GM23338 (cell line): ENCODE results near the gene CUBN. TPM values are rescaled to one million over a fixed set of nuclear protein-coding genes. Genes with fewer than 3 reads are reported as not detected.

Source experiments
- ATAC-seq: fragments of 200-7000 bp; cut with Tn5 transposase; 3 replicates; pipeline ENCODE4 v1.9.1; 2020
- DNase-seq: peaks from one replicate; pipeline ENCODE4 v3.0.0-alpha.2; 2015; ENCODE audit warnings: low spot score
- H2AFZ ChIP-seq: fragments of 200-600 bp; sonication (generic); 2 replicates; pipeline ENCODE4 v1.8.0; 2016; ENCODE audit warnings: antibody characterized with exemption, mild to moderate bottlenecking, moderate library complexity
- H3F3A ChIP-seq: fragments of 200-600 bp; sonication (generic); replicated peaks from 2 replicates; pipeline ENCODE4 v1.8.0; 2017; ENCODE audit warnings: antibody characterized with exemption, mixed run types, low read depth
- H3K27ac ChIP-seq: fragments of 200-600 bp; sonication (generic); 2 replicates; pipeline ENCODE4 v1.6.1; 2016; ENCODE audit warnings: low read depth
- H3K27me3 ChIP-seq: fragments of 200-600 bp; sonication (generic); 2 replicates; pipeline ENCODE4 v1.8.0; 2016; ENCODE audit warnings: mild to moderate bottlenecking, mixed run types, moderate library complexity; ENCODE audit not compliant: insufficient read depth
- H3K36me3 ChIP-seq: fragments of 200-600 bp; sonication (generic); 2 replicates; pipeline ENCODE4 v1.8.0; 2016; ENCODE audit warnings: mild to moderate bottlenecking; ENCODE audit not compliant: insufficient read depth
- H3K4me1 ChIP-seq: fragments of 200-600 bp; sonication (generic); 2 replicates; pipeline ENCODE4 v1.8.0; 2016; ENCODE audit warnings: mild to moderate bottlenecking, moderate library complexity; ENCODE audit not compliant: insufficient read depth
- H3K4me2 ChIP-seq: fragments of 200-600 bp; sonication (generic); 2 replicates; pipeline ENCODE4 v1.7.1; 2017; ENCODE audit warnings: mixed run types
- H3K4me3 ChIP-seq: fragments of 200-600 bp; sonication (generic); 2 replicates; pipeline ENCODE4 v1.6.1; 2016; ENCODE audit warnings: mixed run types
- H3K79me2 ChIP-seq: fragments of 200-600 bp; sonication (generic); replicated peaks from 2 replicates; pipeline ENCODE4 v1.8.0; 2017; ENCODE audit warnings: mild to moderate bottlenecking; ENCODE audit not compliant: insufficient read depth
- H3K9me2 ChIP-seq: fragments of 200-600 bp; sonication (generic); 2 replicates; pipeline ENCODE4 v1.8.0; 2017; ENCODE audit not compliant: insufficient read depth
- H4K20me1 ChIP-seq: fragments of 200-600 bp; sonication (generic); replicated peaks from 2 replicates; pipeline ENCODE4 v1.8.0; 2017; ENCODE audit warnings: mild to moderate bottlenecking; ENCODE audit not compliant: insufficient read depth
- H3K27ac Mint-ChIP-seq: 2 replicates; pipeline ENCODE4 v1.8.0; 2020; ENCODE audit warnings: inconsistent platforms, mild to moderate bottlenecking, moderate library complexity, mixed read lengths
- H3K27me3 Mint-ChIP-seq: 3 replicates; pipeline ENCODE4 v1.8.0; 2022; ENCODE audit warnings: low read depth, mild to moderate bottlenecking, moderate library complexity, mixed read lengths, inconsistent platforms; ENCODE audit not compliant: insufficient read depth, poor library complexity
- H3K36me3 Mint-ChIP-seq: 3 replicates; pipeline ENCODE4 v1.8.0; 2021; ENCODE audit warnings: low read depth, mild to moderate bottlenecking, inconsistent platforms, moderate library complexity, mixed read lengths
- H3K4me1 Mint-ChIP-seq: 3 replicates; pipeline ENCODE4 v1.8.0; 2020; ENCODE audit warnings: mild to moderate bottlenecking, inconsistent platforms, mixed read lengths
- H3K4me3 Mint-ChIP-seq: 3 replicates; pipeline ENCODE4 v1.8.0; 2021; ENCODE audit warnings: moderate library complexity, mild to moderate bottlenecking, inconsistent platforms, mixed read lengths
- H3K9me3 Mint-ChIP-seq: 3 replicates; pipeline ENCODE4 v1.8.0; 2020; ENCODE audit warnings: moderate library complexity, mild to moderate bottlenecking, inconsistent platforms, mixed read lengths
- CREB1 ChIP-seq: fragments of 250-450 bp; sonication (Bioruptor Pico); IDR thresholded peaks from 2 replicates; pipeline ENCODE4 v1.5.0; 2020; ENCODE audit warnings: low read depth, mild to moderate bottlenecking, moderate library complexity
- EZH2 ChIP-seq: fragments of 200-600 bp; sonication (generic); IDR thresholded peaks from one replicate; pipeline ENCODE4 v1.8.0; 2017; ENCODE audit warnings: antibody characterized with exemption, mild to moderate bottlenecking, low read depth; ENCODE audit not compliant: unreplicated experiment
- EZH2phosphoT487 ChIP-seq: fragments of 200-600 bp; sonication (generic); IDR thresholded peaks from one replicate; pipeline ENCODE4 v1.8.1; 2018; ENCODE audit warnings: antibody characterized with exemption; ENCODE audit not compliant: unreplicated experiment
- JUNB ChIP-seq: IDR thresholded peaks from one replicate; pipeline ENCODE4 v1.6.1; 2016; ENCODE audit warnings: antibody characterized with exemption; ENCODE audit not compliant: unreplicated experiment
- NANOG ChIP-seq: IDR thresholded peaks from 2 replicates; pipeline ENCODE4 v1.6.1; 2016; ENCODE audit warnings: antibody characterized with exemption, borderline replicate concordance
- STAT1 ChIP-seq: IDR thresholded peaks from one replicate; pipeline ENCODE4 v1.6.1; 2016; ENCODE audit warnings: antibody characterized with exemption; ENCODE audit not compliant: unreplicated experiment
- ZNF331 ChIP-seq: fragments of 250-450 bp; sonication (Bioruptor Pico); IDR thresholded peaks from 2 replicates; pipeline ENCODE4 v1.5.0; 2020; ENCODE audit warnings: low read depth, mild to moderate bottlenecking, moderate library complexity
- polyA plus RNA-seq: library from polyadenylated mRNA; unstranded; fragments of >200 nt; fragmentation: Nextera tagmentation; extraction: Ambion mirVana; gene quantifications from 2 replicates; pipeline ENCODE4 v1.2.1, GENCODE V29; 2016
- total RNA-seq: library from RNA; depleted of rRNA; stranded (reverse); fragments of >200 nt; shearing (Covaris generic); gene quantifications from 2 replicates; pipeline ENCODE4 v1.2.3, GENCODE V29; 2014
- TF ChIP-seq, protein P1 (sequence below): fragments of 250-450 bp; sonication (Bioruptor Pico); IDR thresholded peaks from 2 replicates; pipeline ENCODE4 v1.5.0; 2020; ENCODE audit warnings: mild to moderate bottlenecking, moderate library complexity
- TF ChIP-seq, protein P2 (sequence below): IDR thresholded peaks from one replicate; pipeline ENCODE4 v1.6.1; 2018; ENCODE audit warnings: antibody characterized with exemption; ENCODE audit not compliant: unreplicated experiment
- TF ChIP-seq, protein P3 (sequence below): IDR thresholded peaks from 2 replicates; pipeline ENCODE4 v1.6.1; 2016; ENCODE audit warnings: antibody characterized with exemption

Gene CUBN
- total and polyA plus RNA-seq, 2 experiments from 2014 or later: 0.06 to 1.8 TPM

DNA sequence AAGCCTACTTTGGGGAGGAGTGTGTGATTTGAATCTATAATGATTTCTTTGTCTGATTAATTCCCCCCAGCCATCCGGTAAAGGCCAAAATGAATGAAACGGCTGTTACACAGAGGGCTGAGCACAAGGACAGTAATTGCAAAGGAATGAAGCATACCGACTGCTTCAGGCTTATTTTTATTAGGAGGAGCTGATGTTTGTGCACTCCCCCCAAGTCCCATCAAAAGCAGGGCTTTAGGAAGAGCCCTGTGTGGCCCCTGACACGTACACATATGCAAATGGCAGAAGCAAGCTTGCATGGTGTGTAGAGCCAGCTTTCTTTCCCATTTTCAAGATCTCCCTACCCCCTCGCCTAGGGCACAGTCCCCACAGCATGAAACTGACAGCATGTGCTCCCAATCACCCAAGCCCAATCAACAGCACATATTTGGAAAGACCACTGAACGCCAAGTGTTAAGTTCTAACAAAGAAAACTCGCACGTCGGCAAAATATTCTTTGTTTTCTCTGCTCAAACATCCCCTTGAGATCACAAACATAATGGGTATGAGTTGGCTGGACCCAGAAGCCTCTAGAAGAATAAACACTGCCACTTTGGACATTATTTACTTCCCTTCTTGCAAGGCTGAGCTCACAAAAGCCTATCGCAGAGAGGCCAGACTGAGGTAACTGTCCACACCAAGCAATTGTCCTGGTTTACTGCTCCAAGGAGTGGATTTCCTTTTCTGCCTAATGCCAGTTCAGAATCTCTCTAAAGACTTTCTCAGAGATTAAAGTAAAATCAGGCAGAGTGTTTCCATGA lies 143.0 kb downstream of the CUBN start:
- Histone ChIP-seq H3K27ac (no peak overlapping the region), H3K4me1 (peaks cover 12% of the 10 kb centered on the region), H3K27me3 (no peaks in the 10 kb centered on the region), H3K4me2 (peak overlapping the region; percentile 20; the same call in 1 of the 2 replicates), H3K4me3 (no peak overlapping the region), H2AFZ (peak overlapping the region; percentile 98), H3F3A (no peaks in the 10 kb centered on the region), H3K79me2 (no peaks in the 10 kb centered on the region), H3K36me3 (no peaks in the 10 kb centered on the region), H4K20me1 (no peaks in the 10 kb centered on the region), H3K9me2 (0 out of 2 replicates have a peak, but pooled peaks cover 3% of the 10 kb centered on the region)
- ATAC-seq (peak; percentile 62), DNase-seq (no peak)
- Mint-ChIP-seq H3K4me1 (peaks cover 11% of the 10 kb centered on the region), H3K4me3 (no peak overlapping the region), H3K27me3 (peaks cover 3% of the 10 kb centered on the region), H3K36me3 (no peaks in the 10 kb centered on the region; the same call in 2 of the 3 replicates), H3K27ac (no peak overlapping the region; the same call in 1 of the 2 replicates), H3K9me3 (peaks cover 2% of the 10 kb centered on the region; the same call in 1 of the 3 replicates)
- no peak for TF ChIP-seq EZH2phosphoT487
- no peak for TF ChIP-seq STAT1
- TF ChIP-seq EZH2: no peak
- TF ChIP-seq ZNF331: no peak
- no peak for TF ChIP-seq NANOG

DNA sequence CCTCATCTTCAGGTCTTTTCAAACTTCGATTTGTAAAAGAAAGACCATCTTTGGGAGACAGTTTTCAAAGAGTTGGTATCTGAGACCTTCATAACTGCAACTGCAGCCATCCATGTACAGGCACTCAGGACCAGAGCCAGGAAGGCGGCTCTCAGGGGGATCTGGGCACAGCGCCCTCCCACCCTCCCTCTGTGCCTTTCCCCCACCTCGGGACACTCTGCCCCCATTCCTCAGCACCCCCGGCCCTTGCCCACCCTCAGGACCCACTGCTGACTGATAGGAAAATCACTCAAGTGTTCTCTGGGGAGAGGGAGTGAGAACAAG lies 143.6 kb downstream of the CUBN start:
- DNase-seq (no peak), ATAC-seq (no peak)
- no peak overlapping the region for H3K4me3 ChIP-seq
- Mint-ChIP-seq H3K27ac (no peak overlapping the region), H3K36me3 (no peaks in the 10 kb centered on the region; the same call in 2 of the 3 replicates), H3K27me3 (peaks cover 3% of the 10 kb centered on the region), H3K9me3 (no peaks in the 10 kb centered on the region), H3K4me1 (peaks cover 11% of the 10 kb centered on the region), H3K4me3 (no peak overlapping the region)
- no peaks in the 10 kb centered on the region for H3F3A ChIP-seq
- H3K4me1 ChIP-seq: peaks cover 12% of the 10 kb centered on the region
- no peaks in the 10 kb centered on the region for H3K27me3 ChIP-seq
- no peak overlapping the region for H3K4me2 ChIP-seq
- H3K36me3 ChIP-seq: no peaks in the 10 kb centered on the region
- H3K9me2 ChIP-seq: 0 out of 2 replicates have a peak, but pooled peaks cover 3% of the 10 kb centered on the region
- no peaks in the 10 kb centered on the region for H3K79me2 ChIP-seq
- peak overlapping the region; percentile 98 for H2AFZ ChIP-seq
- H4K20me1 ChIP-seq: no peaks in the 10 kb centered on the region
- H3K27ac ChIP-seq: no peak overlapping the region
- TF ChIP-seq EZH2phosphoT487: no peak
- TF ChIP-seq NANOG: no peak
- TF ChIP-seq CREB1 (CRISPR knock-in tag): no peak
- no peak for TF ChIP-seq EZH2
- TF ChIP-seq, protein P1, sequence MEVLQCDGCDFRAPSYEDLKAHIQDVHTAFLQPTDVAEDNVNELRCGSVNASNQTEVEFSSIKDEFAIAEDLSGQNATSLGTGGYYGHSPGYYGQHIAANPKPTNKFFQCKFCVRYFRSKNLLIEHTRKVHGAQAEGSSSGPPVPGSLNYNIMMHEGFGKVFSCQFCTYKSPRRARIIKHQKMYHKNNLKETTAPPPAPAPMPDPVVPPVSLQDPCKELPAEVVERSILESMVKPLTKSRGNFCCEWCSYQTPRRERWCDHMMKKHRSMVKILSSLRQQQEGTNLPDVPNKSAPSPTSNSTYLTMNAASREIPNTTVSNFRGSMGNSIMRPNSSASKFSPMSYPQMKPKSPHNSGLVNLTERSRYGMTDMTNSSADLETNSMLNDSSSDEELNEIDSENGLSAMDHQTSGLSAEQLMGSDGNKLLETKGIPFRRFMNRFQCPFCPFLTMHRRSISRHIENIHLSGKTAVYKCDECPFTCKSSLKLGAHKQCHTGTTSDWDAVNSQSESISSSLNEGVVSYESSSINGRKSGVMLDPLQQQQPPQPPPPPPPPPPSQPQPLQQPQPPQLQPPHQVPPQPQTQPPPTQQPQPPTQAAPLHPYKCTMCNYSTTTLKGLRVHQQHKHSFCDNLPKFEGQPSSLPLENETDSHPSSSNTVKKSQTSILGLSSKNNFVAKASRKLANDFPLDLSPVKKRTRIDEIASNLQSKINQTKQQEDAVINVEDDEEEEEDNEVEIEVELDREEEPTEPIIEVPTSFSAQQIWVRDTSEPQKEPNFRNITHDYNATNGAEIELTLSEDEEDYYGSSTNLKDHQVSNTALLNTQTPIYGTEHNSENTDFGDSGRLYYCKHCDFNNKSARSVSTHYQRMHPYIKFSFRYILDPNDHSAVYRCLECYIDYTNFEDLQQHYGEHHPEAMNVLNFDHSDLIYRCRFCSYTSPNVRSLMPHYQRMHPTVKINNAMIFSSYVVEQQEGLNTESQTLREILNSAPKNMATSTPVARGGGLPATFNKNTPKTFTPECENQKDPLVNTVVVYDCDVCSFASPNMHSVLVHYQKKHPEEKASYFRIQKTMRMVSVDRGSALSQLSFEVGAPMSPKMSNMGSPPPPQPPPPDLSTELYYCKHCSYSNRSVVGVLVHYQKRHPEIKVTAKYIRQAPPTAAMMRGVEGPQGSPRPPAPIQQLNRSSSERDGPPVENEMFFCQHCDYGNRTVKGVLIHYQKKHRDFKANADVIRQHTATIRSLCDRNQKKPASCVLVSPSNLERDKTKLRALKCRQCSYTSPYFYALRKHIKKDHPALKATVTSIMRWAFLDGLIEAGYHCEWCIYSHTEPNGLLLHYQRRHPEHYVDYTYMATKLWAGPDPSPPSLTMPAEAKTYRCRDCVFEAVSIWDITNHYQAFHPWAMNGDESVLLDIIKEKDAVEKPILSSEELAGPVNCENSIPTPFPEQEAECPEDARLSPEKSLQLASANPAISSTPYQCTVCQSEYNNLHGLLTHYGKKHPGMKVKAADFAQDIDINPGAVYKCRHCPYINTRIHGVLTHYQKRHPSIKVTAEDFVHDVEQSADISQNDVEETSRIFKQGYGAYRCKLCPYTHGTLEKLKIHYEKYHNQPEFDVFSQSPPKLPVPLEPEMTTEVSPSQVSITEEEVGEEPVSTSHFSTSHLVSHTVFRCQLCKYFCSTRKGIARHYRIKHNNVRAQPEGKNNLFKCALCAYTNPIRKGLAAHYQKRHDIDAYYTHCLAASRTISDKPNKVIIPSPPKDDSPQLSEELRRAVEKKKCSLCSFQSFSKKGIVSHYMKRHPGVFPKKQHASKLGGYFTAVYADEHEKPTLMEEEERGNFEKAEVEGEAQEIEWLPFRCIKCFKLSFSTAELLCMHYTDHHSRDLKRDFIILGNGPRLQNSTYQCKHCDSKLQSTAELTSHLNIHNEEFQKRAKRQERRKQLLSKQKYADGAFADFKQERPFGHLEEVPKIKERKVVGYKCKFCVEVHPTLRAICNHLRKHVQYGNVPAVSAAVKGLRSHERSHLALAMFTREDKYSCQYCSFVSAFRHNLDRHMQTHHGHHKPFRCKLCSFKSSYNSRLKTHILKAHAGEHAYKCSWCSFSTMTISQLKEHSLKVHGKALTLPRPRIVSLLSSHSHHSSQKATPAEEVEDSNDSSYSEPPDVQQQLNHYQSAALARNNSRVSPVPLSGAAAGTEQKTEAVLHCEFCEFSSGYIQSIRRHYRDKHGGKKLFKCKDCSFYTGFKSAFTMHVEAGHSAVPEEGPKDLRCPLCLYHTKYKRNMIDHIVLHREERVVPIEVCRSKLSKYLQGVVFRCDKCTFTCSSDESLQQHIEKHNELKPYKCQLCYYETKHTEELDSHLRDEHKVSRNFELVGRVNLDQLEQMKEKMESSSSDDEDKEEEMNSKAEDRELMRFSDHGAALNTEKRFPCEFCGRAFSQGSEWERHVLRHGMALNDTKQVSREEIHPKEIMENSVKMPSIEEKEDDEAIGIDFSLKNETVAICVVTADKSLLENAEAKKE (CRISPR knock-in tag): no peak
- TF ChIP-seq, protein P2, sequence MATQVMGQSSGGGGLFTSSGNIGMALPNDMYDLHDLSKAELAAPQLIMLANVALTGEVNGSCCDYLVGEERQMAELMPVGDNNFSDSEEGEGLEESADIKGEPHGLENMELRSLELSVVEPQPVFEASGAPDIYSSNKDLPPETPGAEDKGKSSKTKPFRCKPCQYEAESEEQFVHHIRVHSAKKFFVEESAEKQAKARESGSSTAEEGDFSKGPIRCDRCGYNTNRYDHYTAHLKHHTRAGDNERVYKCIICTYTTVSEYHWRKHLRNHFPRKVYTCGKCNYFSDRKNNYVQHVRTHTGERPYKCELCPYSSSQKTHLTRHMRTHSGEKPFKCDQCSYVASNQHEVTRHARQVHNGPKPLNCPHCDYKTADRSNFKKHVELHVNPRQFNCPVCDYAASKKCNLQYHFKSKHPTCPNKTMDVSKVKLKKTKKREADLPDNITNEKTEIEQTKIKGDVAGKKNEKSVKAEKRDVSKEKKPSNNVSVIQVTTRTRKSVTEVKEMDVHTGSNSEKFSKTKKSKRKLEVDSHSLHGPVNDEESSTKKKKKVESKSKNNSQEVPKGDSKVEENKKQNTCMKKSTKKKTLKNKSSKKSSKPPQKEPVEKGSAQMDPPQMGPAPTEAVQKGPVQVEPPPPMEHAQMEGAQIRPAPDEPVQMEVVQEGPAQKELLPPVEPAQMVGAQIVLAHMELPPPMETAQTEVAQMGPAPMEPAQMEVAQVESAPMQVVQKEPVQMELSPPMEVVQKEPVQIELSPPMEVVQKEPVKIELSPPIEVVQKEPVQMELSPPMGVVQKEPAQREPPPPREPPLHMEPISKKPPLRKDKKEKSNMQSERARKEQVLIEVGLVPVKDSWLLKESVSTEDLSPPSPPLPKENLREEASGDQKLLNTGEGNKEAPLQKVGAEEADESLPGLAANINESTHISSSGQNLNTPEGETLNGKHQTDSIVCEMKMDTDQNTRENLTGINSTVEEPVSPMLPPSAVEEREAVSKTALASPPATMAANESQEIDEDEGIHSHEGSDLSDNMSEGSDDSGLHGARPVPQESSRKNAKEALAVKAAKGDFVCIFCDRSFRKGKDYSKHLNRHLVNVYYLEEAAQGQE: no peak
- TF ChIP-seq STAT1: no peak
- TF ChIP-seq JUNB: no peak
- TF ChIP-seq, protein P3, sequence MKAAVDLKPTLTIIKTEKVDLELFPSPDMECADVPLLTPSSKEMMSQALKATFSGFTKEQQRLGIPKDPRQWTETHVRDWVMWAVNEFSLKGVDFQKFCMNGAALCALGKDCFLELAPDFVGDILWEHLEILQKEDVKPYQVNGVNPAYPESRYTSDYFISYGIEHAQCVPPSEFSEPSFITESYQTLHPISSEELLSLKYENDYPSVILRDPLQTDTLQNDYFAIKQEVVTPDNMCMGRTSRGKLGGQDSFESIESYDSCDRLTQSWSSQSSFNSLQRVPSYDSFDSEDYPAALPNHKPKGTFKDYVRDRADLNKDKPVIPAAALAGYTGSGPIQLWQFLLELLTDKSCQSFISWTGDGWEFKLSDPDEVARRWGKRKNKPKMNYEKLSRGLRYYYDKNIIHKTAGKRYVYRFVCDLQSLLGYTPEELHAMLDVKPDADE: no peak
